ENCODE data around the gene F2R.
A peak's percentile ranks its signal among the peaks of the same experiment; 100 is the strongest.

Gene F2R

DNA sequence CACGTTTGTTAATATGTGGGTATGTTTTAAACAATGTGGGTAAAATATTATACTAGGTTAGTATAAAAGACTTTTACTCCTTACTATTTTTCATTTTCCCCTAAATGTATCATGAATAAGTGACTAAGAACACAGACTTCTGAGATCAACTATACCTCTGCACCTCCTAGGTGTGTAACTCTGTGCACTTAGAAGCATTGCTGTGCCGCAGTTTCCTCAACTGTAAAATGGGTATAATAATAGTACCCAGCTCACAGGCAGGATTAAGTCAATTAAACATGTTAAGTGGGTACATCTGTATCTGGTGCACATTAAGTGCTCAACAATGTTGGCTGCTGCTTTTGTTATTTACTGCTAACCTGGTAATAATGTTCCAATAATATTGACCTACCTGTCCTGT lies 21.6 kb upstream of the F2R start:
- Histone ChIP-seq H3K9me3 (ENCODE audit: low read length) (no peaks in the 10 kb centered on the region), H2AFZ (ENCODE audit: low read depth, low read length) (no peak overlapping the region), H3K4me1 (ENCODE audit: insufficient read depth, low read length) (no peaks in the 10 kb centered on the region), H3K4me3 (ENCODE audit: low read length) (no peak overlapping the region), H3K27me3 (ENCODE audit: insufficient read depth, low read length) (no peaks in the 10 kb centered on the region), H3K36me3 (ENCODE audit: insufficient read depth, low read length) (peaks cover 26% of the 10 kb centered on the region)

DNA sequence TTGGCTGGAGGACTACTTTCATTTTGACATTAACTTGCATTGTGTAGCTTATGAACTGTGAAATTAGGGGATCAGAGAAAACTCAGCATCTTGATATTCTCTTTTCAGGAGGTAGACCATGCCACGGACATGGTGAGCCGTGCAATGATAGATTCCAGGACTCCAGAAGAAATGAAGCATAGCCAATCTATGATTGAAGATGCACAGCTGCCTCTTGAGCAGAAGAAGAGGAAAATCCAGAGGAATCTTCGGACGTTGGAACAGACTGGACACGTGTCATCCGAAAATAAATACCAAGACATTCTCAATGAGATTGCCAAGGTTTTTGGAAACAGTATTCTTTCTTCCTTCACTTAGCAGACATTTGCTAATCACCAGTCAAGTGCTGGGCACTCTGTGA lies 20.6 kb upstream of the F2R start:
- Histone ChIP-seq H3K4me1 (ENCODE audit: insufficient read depth, low read length) (no peaks in the 10 kb centered on the region), H2AFZ (ENCODE audit: low read depth, low read length) (no peak overlapping the region), H3K36me3 (ENCODE audit: insufficient read depth, low read length) (peaks cover 26% of the 10 kb centered on the region), H3K9me3 (ENCODE audit: low read length) (no peaks in the 10 kb centered on the region), H3K27me3 (ENCODE audit: insufficient read depth, low read length) (no peaks in the 10 kb centered on the region), H3K4me3 (ENCODE audit: low read length) (no peak overlapping the region)

DNA sequence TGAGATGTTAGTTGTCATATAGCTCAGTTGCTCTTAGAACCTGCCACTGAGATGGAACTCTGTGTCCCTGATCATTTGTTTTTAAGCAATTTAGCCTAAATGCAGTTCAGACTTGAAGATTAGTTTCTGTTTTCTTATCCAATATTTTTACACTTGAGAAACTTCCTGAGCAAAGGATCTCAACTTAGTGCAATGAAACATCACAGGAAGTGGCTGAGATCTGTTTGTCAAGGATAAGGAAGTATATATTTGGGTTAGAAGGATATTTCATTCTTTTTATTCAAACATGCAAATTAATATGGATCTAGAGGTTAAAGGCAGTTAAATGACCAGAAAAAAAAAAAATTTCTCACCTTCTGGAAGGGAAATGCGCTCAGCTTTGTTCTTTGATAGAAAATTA lies 19.7 kb upstream of the F2R start:
- Histone ChIP-seq H3K36me3 (ENCODE audit: insufficient read depth, low read length) (peaks cover 32% of the 10 kb centered on the region), H3K27me3 (ENCODE audit: insufficient read depth, low read length) (no peaks in the 10 kb centered on the region), H2AFZ (ENCODE audit: low read depth, low read length) (no peak overlapping the region), H3K4me3 (ENCODE audit: low read length) (no peak overlapping the region), H3K9me3 (ENCODE audit: low read length) (no peaks in the 10 kb centered on the region), H3K4me1 (ENCODE audit: insufficient read depth, low read length) (no peaks in the 10 kb centered on the region)

DNA sequence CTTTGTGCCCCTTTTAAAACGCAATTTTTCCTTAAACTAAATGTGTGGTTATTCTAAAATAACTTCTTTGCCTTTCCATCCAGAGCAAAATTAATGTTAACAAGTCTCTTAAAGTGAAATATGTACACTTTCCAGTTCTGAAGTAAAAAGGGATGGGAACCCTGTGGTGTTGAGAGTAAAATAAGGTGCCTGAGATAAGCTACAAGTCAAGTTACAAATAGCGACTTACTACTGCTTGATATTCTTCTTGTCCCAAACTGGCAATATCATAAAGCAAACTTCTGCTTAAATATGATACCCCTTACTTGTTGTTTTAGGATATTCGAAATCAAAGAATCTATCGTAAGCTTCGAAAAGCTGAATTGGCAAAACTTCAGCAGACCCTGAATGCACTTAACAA lies 18.3 kb upstream of the F2R start:
- Histone ChIP-seq H3K9me3 (ENCODE audit: low read length) (no peaks in the 10 kb centered on the region), H3K36me3 (ENCODE audit: insufficient read depth, low read length) (peaks cover 38% of the 10 kb centered on the region), H3K4me1 (ENCODE audit: insufficient read depth, low read length) (no peaks in the 10 kb centered on the region), H3K27me3 (ENCODE audit: insufficient read depth, low read length) (no peaks in the 10 kb centered on the region), H3K4me3 (ENCODE audit: low read length) (no peak overlapping the region), H2AFZ (ENCODE audit: low read depth, low read length) (no peak overlapping the region)

DNA sequence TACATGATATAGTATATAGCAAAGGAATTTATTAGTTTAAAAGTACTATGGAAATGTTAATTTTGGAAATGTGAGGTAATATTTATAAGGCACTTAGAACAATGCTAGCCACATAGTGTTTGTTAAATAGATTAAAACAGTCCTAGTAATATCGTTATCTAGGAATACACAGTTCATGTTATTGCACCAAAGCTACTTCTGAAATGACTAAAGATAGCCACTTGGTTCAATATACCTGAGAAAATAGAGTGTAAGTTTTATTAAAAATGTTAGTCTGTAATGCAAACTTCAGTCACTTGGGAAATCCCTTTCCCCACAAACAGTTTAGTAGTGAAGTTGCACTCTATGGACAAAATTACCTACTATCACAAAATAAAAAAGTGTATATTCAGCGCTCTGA lies 15.4 kb upstream of the F2R start:
- H3K27me3 ChIP-seq (ENCODE audit: insufficient read depth, low read length), result no peaks in the 10 kb centered on the region
- H3K9me3 ChIP-seq (ENCODE audit: low read length), result no peaks in the 10 kb centered on the region
- no peaks in the 10 kb centered on the region for H3K4me1 ChIP-seq (ENCODE audit: insufficient read depth, low read length)
- peaks cover 28% of the 10 kb centered on the region for H3K36me3 ChIP-seq (ENCODE audit: insufficient read depth, low read length)
- no peak overlapping the region for H3K4me3 ChIP-seq (ENCODE audit: low read length)
- no peak overlapping the region for H2AFZ ChIP-seq (ENCODE audit: low read depth, low read length)

DNA sequence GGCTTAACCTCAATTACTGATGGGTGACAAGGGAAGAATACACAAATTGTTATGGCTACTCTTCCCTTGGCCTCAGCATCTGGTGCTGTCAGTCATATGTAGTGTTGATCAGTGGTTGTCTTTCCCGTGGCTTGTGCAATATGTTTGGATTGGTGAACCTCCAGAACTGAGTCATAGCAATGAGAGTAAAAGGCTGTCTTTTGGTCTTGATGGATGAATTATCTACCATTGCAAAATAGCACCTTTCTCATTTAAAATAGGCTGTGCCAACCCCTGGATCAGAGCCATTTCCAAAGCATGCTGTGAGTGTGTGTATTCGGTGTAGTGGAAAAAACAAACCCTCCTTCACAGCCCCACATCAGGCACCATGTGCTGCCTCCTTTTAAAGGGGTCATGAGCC lies 14.6 kb upstream of the F2R start:
- H3K4me3 ChIP-seq (ENCODE audit: low read length), result no peak overlapping the region
- no peaks in the 10 kb centered on the region for H3K9me3 ChIP-seq (ENCODE audit: low read length)
- no peaks in the 10 kb centered on the region for H3K4me1 ChIP-seq (ENCODE audit: insufficient read depth, low read length)
- peaks cover 23% of the 10 kb centered on the region for H3K36me3 ChIP-seq (ENCODE audit: insufficient read depth, low read length)
- no peak overlapping the region for H2AFZ ChIP-seq (ENCODE audit: low read depth, low read length)
- H3K27me3 ChIP-seq (ENCODE audit: insufficient read depth, low read length), result no peaks in the 10 kb centered on the region

DNA sequence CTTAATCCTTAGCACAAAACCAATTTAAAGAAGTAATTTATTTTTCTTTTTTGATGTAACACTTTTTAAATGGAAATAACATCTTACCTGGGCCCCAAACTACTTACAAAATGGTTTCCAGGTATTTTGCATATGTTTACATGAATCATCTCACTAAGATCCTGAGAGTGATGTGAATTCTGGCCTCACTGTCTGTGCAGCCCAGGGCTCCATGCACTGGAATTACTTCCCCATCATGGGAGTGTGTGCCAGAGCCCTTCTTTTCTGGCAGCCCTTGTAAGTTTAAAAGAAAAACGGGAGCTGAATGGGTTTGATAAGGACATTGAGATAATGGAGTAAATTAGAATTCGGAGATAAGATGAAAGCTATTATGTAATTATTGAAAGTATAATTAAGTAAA lies 12.2 kb upstream of the F2R start:
- Histone ChIP-seq H3K4me3 (ENCODE audit: low read length) (no peak overlapping the region), H3K36me3 (ENCODE audit: insufficient read depth, low read length) (peaks cover 16% of the 10 kb centered on the region), H3K9me3 (ENCODE audit: low read length) (no peaks in the 10 kb centered on the region), H3K27me3 (ENCODE audit: insufficient read depth, low read length) (no peaks in the 10 kb centered on the region), H3K4me1 (ENCODE audit: insufficient read depth, low read length) (no peaks in the 10 kb centered on the region), H2AFZ (ENCODE audit: low read depth, low read length) (no peak overlapping the region)

DNA sequence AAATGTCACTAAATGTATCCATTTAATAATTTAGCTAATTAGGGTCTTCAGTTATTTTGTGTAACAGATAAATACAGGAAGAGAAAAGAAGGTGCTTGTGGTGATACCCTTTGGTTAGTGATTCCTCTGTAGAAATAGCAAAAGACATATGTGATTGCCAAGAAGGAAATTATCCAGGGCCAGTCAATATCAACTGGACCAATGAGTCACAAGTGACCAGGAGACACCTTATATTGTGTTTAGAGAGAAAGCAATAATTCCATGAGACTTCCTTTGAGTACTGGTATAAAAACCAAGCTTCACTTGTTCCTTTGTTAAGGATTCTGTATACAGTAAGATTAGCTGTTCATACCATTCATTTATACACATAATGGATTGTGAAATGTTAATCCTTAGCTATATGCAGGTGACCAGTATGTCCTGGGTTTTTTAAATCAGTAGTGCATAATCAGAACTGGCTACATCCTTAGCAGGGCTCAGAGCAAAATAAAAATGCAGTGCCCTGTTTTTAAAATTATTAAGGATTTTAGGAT lies 11.7 kb upstream of the F2R start:
- H2AFZ ChIP-seq (ENCODE audit: low read depth, low read length), result no peak overlapping the region
- peaks cover 13% of the 10 kb centered on the region for H3K36me3 ChIP-seq (ENCODE audit: insufficient read depth, low read length)
- no peaks in the 10 kb centered on the region for H3K4me1 ChIP-seq (ENCODE audit: insufficient read depth, low read length)
- no peaks in the 10 kb centered on the region for H3K27me3 ChIP-seq (ENCODE audit: insufficient read depth, low read length)
- H3K4me3 ChIP-seq (ENCODE audit: low read length), result no peak overlapping the region
- H3K9me3 ChIP-seq (ENCODE audit: low read length), result no peaks in the 10 kb centered on the region

DNA sequence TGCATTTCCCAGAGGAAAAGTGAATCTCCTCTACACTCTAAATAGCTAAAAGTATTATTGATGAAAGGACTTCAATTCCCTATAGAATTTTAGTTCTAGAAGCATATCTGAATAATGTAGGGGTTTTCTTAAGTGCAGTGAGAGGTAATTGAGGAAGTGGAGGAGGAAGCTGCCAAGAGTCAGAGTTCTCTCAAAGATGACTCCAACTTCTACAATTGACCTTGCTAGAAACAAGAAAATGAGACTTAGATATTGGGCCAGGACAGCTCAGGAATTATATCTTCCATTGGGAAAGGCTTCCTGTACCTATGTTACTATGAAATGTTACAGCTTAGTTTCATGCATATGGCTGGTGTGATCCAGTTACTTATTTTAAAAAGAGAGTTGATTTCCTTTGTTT lies 10.4 kb upstream of the F2R start:
- H3K9me3 ChIP-seq (ENCODE audit: low read length), result no peaks in the 10 kb centered on the region

DNA sequence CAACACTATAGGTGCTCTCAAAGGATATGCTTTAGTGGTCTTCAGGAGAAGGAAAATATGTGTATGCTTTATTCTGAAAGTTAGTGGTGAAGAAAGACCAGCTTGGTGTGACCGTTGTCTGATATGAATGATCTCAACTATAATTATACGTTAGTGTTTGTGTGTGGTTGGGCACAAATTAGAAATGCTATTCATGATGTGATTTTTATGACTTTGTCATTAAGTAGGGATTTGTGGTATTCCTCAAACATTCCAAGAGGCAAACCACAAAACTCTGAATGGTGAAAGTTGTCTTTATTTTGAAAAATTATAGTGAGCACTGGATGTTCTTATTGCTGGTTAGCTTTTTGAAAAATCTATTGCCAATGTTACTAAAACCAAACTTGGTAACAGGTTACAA lies 6.2 kb upstream of the F2R start:
- Histone ChIP-seq H2AFZ (ENCODE audit: low read depth, low read length) (no peak overlapping the region), H3K4me1 (ENCODE audit: insufficient read depth, low read length) (no peaks in the 10 kb centered on the region), H3K36me3 (ENCODE audit: insufficient read depth, low read length) (no peaks in the 10 kb centered on the region), H3K9me3 (ENCODE audit: low read length) (no peaks in the 10 kb centered on the region), H3K4me3 (ENCODE audit: low read length) (no peak overlapping the region), H3K27me3 (ENCODE audit: insufficient read depth, low read length) (no peaks in the 10 kb centered on the region)

More for the DNA sequence above, 10.4 kb upstream of the F2R start:
- Histone ChIP-seq H3K4me3 (ENCODE audit: low read length) (no peak overlapping the region), H2AFZ (ENCODE audit: low read depth, low read length) (no peak overlapping the region), H3K4me1 (ENCODE audit: insufficient read depth, low read length) (no peaks in the 10 kb centered on the region), H3K27me3 (ENCODE audit: insufficient read depth, low read length) (no peaks in the 10 kb centered on the region), H3K36me3 (ENCODE audit: insufficient read depth, low read length) (peaks cover 13% of the 10 kb centered on the region)

DNA sequence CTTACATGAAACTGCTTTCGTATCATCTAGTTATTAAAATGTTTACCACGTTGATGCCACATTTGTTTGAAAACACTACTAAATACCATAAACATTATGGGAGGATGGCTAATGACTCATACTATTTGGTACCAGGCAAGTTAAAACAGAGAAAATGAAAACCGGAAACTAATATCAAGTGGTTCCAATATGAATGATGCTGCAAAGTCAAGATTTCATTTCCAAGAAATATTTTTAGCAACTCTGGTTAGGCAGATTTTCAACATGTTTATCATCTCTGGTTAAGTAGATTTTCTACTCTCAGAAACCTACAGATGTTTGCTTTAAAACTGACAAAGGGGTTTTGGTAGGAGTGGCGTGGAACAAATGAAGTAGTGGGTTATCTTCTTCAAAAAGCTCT lies 4.9 kb upstream of the F2R start:
- Histone ChIP-seq H3K27me3 (ENCODE audit: insufficient read depth, low read length) (no peaks in the 10 kb centered on the region), H2AFZ (ENCODE audit: low read depth, low read length) (no peak overlapping the region), H3K4me3 (ENCODE audit: low read length) (no peak overlapping the region), H3K36me3 (ENCODE audit: insufficient read depth, low read length) (no peaks in the 10 kb centered on the region), H3K4me1 (ENCODE audit: insufficient read depth, low read length) (peaks cover 4% of the 10 kb centered on the region), H3K9me3 (ENCODE audit: low read length) (no peaks in the 10 kb centered on the region)

DNA sequence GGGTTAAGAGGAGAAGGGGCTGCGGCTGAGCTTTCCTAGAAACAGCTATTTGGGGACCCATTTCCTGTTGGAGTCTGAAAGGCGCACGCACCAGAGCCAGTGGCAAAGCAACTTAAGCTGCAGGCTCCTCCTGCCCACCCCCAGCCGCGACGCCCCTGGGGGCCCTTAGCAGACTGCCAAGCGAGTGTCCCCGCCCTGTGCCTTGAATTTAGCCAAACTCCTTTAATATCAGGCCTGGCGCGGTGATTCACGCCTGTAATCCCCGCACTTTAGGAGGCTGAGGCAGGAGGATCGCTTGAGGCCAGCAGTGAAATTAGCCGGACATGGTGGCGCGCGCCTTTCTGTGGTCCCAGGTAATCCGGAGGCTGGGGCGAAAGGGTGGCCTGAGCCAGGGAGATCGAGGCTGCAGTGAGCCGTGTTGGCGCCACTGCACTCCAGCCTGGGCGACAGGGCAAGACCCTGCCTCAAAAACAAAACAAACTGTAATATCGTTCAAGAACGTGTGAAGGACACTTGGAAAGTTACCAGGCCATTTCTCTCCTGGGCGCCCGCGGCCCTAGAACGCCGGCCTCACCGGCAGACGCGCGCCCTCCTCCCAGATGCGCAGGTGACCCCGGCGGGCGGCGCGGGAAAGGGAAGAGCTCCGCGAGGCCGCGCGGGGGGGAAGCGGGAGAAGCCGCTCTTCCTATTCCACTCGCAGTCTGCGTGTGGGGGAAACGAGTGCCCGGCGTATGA lies 1.0 kb upstream of the F2R start:
- Histone ChIP-seq H2AFZ (ENCODE audit: low read depth, low read length) (peak overlapping the region; percentile 89), H3K9me3 (ENCODE audit: low read length) (no peaks in the 10 kb centered on the region), H3K36me3 (ENCODE audit: insufficient read depth, low read length) (no peaks in the 10 kb centered on the region), H3K4me1 (ENCODE audit: insufficient read depth, low read length) (peaks cover 14% of the 10 kb centered on the region), H3K4me3 (ENCODE audit: low read length) (no peak overlapping the region), H3K27me3 (ENCODE audit: insufficient read depth, low read length) (no peaks in the 10 kb centered on the region)

DNA sequence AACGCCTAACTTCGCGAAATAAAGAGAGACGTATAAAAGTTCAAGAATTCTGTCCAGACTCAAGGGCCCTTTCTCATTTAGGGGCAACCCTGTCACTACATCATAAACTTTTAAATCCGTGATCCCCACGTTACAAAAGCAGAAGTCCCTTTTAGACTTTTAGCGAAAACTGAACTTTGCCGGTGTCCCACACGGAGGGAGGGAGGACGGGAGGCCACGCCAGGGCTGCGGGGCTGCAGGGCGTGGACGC lies 515 bp upstream of the F2R start:
- no peaks in the 10 kb centered on the region for H3K36me3 ChIP-seq (ENCODE audit: insufficient read depth, low read length)
- peaks cover 14% of the 10 kb centered on the region for H3K4me1 ChIP-seq (ENCODE audit: insufficient read depth, low read length)
- peak overlapping the region; percentile 89 for H2AFZ ChIP-seq (ENCODE audit: low read depth, low read length)
- H3K9me3 ChIP-seq (ENCODE audit: low read length), result no peaks in the 10 kb centered on the region
- H3K27me3 ChIP-seq (ENCODE audit: insufficient read depth, low read length), result no peaks in the 10 kb centered on the region
- peak overlapping the region; percentile 88 for H3K4me3 ChIP-seq (ENCODE audit: low read length)

DNA sequence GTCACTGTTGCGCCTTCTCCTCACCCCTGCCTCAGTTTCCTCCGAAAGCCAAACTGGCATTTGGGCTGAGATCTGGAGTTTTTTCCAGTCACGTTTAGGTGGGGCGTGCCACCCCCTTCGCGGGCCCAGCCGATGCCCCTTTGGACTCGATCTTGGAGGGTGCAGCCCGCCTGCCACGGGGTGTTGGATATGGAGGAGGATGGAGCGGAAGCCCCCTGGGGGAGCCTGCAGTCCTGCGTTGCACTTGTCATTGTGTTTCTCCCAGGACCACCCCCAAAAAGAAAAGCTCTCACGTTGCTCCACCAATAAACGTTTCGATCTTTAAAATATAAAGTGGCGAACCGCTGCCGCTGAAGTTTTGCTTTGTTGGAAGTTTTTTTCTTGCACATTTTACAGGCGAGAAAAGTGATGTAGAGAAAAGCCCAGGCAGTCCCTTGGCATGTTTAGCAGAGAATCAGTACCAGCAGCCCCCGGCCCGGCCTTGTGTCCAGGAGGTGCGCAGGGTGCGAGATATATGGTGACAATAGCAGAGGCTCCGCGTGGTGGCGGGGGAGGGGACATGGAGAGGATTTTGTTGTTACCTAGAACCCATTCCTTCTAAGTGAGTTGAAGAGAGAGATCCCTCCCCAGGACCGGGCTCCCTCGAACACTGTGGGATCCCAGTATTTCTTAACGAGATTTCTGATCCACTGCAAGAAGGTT lies 681 bp downstream of the F2R start:
- H2AFZ ChIP-seq (ENCODE audit: low read depth, low read length), result peak overlapping the region; percentile 89
- H3K9me3 ChIP-seq (ENCODE audit: low read length), result no peaks in the 10 kb centered on the region
- peaks cover under 1% of the 10 kb centered on the region for H3K36me3 ChIP-seq (ENCODE audit: insufficient read depth, low read length)
- H3K4me3 ChIP-seq (ENCODE audit: low read length), result peak overlapping the region; percentile 88
- H3K4me1 ChIP-seq (ENCODE audit: insufficient read depth, low read length), result peaks cover 14% of the 10 kb centered on the region
- H3K27me3 ChIP-seq (ENCODE audit: insufficient read depth, low read length), result no peaks in the 10 kb centered on the region

All from neuron (in vitro differentiated cells).